ENCODE measurements around the gene TTC28.
"Not testable (repeated sequence)": the region's sequence is repeated elsewhere in the genome, so short reads cannot be mapped to it uniquely, and the experiment has no call there.

The TTC28 gene

GRCh38 chr22:28563636-28564035 is 116.0 kb downstream of the TTC28 start:
- Mint-ChIP-seq H3K27me3 (ENCODE audit: low read depth, poor library complexity) (no peaks in the 10 kb centered on the region), H3K9me3 (peaks cover 6% of the 10 kb centered on the region), H3K4me1 (peaks cover 15% of the 10 kb centered on the region), H3K4me3 (no peak overlapping the region), H3K27ac (no peak overlapping the region), H3K36me3 (ENCODE audit: low read depth) (peaks cover 23% of the 10 kb centered on the region)
- no peak for DNase-seq
- TF ChIP-seq CTCF (IDR thresholded peaks at IDR 0.05), result no peak

GRCh38 chr22:28562324-28562723 is 117.3 kb downstream of the TTC28 start:
- no peak overlapping the region for H3K4me3 Mint-ChIP-seq
- H3K27ac Mint-ChIP-seq, result no peak overlapping the region
- H3K4me1 Mint-ChIP-seq, result peaks cover 15% of the 10 kb centered on the region
- H3K9me3 Mint-ChIP-seq, result peaks cover 15% of the 10 kb centered on the region
- no peak for DNase-seq
- no peak for TF ChIP-seq CTCF (IDR thresholded peaks at IDR 0.05)
- peaks cover 27% of the 10 kb centered on the region for H3K36me3 Mint-ChIP-seq (ENCODE audit: low read depth)
- H3K27me3 Mint-ChIP-seq (ENCODE audit: low read depth, poor library complexity), result no peaks in the 10 kb centered on the region

DNA sequence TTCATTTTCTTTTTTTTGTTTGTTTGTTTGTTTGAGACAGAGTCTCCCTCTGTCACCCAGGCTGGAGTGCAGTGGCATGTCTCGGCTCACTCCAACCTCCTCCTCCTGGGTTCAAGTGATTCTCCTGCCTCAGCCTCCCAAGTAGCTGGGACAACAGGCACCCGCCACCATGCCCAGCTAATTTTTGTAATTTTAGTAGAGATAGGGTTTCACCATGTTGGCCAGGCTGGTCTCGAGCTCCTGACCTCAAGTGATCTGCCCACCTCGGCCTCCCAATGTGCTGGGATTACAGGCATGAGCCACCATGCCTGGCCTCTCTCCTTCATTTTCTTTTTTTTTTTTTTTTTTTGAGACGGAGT is 118.9 kb downstream of the TTC28 start:
- not testable (repeated sequence) for H3K27ac Mint-ChIP-seq; DNase-seq; H3K4me3 Mint-ChIP-seq; H3K27me3 Mint-ChIP-seq (ENCODE audit: low read depth, poor library complexity)
- Mint-ChIP-seq H3K4me1 (peaks cover 15% of the 10 kb centered on the region), H3K36me3 (ENCODE audit: low read depth) (peaks cover 39% of the 10 kb centered on the region), H3K9me3 (peaks cover 30% of the 10 kb centered on the region)

DNA sequence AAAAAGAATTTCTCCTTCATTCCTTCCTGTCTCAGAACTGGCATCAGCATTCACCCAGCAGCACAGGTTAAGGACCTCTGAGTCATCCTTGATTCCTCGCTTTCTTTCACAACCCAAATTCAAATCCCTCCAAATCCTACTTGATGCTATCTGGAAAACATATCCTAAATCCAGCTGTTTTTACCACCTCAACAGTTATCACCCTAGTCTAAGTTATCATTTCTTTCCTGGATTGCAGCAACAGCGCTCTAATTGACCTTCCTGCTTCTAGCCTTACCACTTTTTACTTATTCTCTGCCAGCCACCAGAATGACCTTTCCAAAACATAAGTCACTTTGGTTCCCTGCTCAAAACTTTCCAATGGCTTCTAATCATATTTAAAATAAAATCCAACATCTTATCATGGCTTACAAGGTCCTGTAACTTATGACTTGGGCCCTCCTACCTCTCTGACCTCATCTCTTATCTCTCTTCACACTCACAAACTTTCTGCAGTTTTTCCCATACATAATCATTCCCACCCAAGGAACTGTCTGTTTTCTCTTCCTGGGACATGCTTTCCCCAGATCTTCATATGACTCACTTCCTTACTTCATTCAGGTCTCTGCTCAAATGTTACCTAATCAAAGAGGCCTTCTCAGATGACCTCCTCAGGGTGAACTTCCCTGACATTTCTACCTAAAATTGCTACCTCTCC is 119.4 kb downstream of the TTC28 start:
- H3K9me3 Mint-ChIP-seq, result peaks cover 34% of the 10 kb centered on the region
- peaks cover 42% of the 10 kb centered on the region for H3K36me3 Mint-ChIP-seq (ENCODE audit: low read depth)
- DNase-seq, result no peak
- peaks cover 15% of the 10 kb centered on the region for H3K4me1 Mint-ChIP-seq
- no peak overlapping the region for H3K27ac Mint-ChIP-seq
- no peaks in the 10 kb centered on the region for H3K27me3 Mint-ChIP-seq (ENCODE audit: low read depth, poor library complexity)
- TF ChIP-seq CTCF (IDR thresholded peaks at IDR 0.05), result no peak
- no peak overlapping the region for H3K4me3 Mint-ChIP-seq

GRCh38 chr22:28557184-28557583 is 122.5 kb downstream of the TTC28 start:
- no peak for TF ChIP-seq CTCF (IDR thresholded peaks at IDR 0.05)
- H3K27me3 Mint-ChIP-seq (ENCODE audit: low read depth, poor library complexity), result peaks cover 3% of the 10 kb centered on the region
- peaks cover 50% of the 10 kb centered on the region for H3K9me3 Mint-ChIP-seq
- DNase-seq, result no peak
- peaks cover 15% of the 10 kb centered on the region for H3K4me1 Mint-ChIP-seq
- H3K4me3 Mint-ChIP-seq, result no peak overlapping the region
- H3K27ac Mint-ChIP-seq, result no peak overlapping the region
- peaks cover 53% of the 10 kb centered on the region for H3K36me3 Mint-ChIP-seq (ENCODE audit: low read depth)

- H3K27me3 Mint-ChIP-seq (ENCODE audit: low read depth, poor library complexity); DNase-seq; H3K4me3 Mint-ChIP-seq; H3K27ac Mint-ChIP-seq; H3K4me1 Mint-ChIP-seq: not testable (repeated sequence)
- H3K36me3 Mint-ChIP-seq (ENCODE audit: low read depth), result peaks cover 47% of the 10 kb centered on the region
- H3K9me3 Mint-ChIP-seq, result peaks cover 51% of the 10 kb centered on the region
Observed at GRCh38 chr22:28553108-28553866, 126.4 kb downstream of the TTC28 start.

DNA sequence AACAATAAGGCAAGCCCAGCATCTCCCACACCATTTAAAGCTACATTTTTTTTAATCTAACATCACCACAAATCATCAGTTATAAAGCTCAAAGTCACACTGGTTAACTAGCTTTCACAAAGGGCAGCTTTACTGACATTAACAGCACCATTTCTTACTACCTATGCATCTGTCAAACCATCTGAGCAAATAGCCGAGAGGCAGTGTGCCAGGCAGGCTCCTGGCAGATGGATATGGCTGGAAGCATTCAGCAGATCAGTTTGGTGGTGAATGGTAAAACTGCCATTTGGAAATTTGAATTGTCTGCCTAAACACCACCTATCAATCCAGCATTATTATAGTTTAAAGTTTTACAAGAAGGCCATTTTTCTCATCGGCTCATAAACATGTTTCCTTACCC is 131.2 kb downstream of the TTC28 start:
- no peak overlapping the region for H3K27ac Mint-ChIP-seq
- no peaks in the 10 kb centered on the region for H3K4me1 Mint-ChIP-seq
- no peak overlapping the region for H3K4me3 Mint-ChIP-seq

More for the DNA sequence above, 131.2 kb downstream of the TTC28 start:
- DNase-seq, result no peak
- Mint-ChIP-seq H3K9me3 (peaks cover 26% of the 10 kb centered on the region), H3K36me3 (ENCODE audit: low read depth) (peaks cover 39% of the 10 kb centered on the region), H3K27me3 (ENCODE audit: low read depth, poor library complexity) (peaks cover 4% of the 10 kb centered on the region)
- no peak for TF ChIP-seq CTCF (IDR thresholded peaks at IDR 0.05)
